HG03175 (cell line): ENCODE measurements around the gene SIMC1.
A peak's percentile ranks its signal among the peaks of the same experiment; 100 is the strongest.

Source experiments
- ATAC-seq: cut with Tn5 transposase; IDR thresholded peaks from one replicate; pipeline ENCODE4 v1.9.1; 2021; ENCODE audit warnings: mild to moderate bottlenecking, moderate library complexity; ENCODE audit not compliant: unreplicated experiment

SIMC1 gene

DNA sequence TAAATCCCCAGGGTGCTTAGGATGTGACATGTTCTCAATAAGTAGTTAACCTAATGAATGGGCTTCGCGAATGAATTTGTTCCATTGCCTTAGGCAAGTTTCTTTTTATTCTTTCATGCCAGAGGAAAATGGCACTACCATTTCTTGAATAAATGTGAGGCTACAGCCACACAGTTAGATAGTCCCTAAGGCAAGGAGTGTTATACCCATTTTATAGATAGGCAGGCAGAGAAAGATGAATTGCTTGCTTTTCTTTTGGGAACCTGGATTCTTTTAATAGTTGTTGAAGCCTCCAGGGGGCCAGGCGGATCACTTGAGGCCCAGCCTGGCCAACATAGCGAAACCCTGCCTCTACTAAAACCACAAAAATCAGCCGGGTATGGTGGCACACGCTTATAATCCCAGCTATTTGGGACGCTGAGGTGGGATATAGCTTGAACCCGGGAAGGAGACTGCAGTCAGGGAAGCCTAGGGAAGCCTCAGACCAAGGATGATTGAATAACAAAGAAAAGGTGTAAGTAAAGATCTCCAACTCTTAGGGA is 149.2 kb downstream of the SIMC1 start:
- no peak for ATAC-seq

DNA sequence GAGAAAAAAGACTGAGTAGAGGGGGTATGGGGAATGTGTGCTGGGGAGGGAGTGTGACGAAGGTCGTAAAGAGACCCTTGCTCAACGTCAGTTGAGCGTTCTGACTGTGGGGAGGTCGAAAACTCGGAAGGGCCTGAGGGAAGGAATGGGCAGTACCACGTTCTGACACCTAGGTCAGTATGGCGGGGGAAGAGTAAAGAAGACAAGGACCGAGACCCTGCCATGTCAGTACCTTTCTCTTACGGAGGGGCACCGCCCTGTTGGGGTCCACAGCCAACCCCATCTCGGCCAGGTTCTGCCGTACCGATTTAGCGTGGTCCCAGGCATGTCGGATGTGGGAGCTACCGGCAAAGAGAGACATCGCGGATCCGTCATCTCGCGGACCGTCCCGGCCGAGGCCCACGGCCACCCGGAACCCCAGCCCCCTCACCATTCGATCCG is 149.8 kb downstream of the SIMC1 start:
- no peak for ATAC-seq

DNA sequence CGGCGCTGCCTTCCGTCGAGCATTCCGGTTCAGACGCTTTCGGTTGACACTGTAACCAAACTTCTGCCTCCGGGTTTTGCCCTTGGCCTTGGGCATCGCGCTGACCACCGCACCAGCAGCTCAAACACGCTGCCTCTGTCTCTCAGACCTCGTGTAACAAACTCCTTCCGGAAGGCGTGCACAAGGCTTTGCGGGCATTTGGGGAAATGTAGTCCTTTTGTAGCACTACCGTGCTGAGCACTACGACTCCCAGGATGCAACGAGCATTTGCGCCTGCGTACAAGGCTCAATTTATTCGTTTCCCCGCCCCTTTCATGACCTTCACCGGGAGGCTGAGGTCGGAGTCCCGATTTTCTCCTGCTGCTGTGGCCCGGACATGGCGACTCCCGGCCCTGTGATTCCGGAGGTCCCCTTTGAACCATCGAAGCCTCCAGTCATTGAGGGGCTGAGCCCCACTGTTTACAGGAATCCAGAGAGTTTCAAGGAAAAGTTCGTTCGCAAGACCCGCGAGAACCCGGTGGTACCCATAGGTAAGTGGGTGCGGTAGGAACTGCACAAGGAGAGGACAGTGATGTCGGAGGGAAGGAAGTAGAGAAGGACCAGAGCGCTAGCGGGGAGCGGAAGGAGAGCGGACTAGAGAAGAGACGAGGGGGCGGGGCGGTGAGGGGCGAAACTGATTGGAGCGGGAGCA is 150.4 kb downstream of the SIMC1 start, which contains the start of the genes HIGD2A and NOP16:
Gene HIGD2A, plus strand, starts transcription at position 308 of the 691 bp plus-strand sequence. Its CDS starts 69 bp downstream, at position 377.
Gene NOP16, minus strand, starts transcription at position 155 of the 691 bp plus-strand sequence. Its CDS starts 59 bp downstream, at position 96.
- ATAC-seq = peak; percentile 88

DNA sequence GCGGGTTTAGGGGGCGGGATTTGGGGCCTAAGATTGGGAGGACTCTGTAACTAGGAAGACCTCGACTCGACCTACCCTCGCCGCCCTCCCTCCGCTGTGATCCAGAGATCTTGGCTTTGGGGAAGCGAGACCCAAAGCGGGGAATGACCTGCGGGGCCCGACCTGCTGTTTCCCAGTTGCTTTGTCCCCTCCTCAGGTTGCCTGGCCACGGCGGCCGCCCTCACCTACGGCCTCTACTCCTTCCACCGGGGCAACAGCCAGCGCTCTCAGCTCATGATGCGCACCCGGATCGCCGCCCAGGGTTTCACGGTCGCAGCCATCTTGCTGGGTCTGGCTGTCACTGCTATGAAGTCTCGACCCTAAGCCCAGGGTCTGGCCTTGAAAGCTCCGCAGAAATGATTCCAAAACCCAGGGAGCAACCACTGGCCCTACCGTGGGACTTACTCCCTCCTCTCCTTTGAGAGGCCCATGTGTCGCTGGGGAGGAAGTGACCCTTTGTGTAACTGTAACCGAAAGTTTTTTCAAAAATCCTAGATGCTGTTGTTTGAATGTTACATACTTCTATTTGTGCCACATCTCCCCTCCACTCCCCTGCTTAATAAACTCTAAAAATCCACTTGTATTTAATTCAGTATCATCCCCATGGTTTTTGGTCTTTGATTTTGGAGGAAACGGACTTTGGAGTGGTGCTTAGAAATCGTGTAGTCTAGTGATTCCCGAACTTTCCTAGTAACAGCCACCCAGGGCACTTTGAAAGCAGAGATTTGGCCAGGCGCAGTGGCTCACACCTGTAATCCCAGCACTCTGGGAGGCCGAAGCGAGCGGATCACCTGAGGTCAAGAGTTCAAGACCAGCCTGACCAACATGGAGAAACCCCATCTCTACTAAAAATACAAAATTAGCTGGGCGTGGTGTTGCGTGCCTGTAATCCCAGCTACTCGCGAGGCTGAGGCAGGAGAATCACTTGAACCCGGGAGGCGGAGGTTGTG is 151.2 kb downstream of the SIMC1 start:
- ATAC-seq = peak; percentile 34

DNA sequence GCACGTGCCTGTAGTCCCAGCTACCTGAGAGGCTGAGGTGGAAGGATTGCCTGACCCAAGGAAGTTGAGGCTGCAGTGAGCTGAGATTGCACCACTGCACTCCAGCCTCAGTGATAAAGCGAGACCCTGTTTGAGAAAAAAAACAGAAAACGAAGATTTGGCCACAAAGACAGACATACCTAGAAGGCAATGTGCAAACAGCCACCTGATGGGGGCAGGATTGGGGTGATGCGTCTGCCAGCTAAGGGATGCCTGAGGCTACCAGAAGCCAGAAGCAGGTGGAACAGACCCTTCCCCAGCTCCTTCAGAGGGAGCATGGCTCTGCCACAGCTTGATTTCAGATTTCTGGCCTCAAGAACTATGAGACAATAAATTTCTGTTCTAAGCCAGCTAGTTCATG is 153.3 kb downstream of the SIMC1 start:
- ATAC-seq = no peak

DNA sequence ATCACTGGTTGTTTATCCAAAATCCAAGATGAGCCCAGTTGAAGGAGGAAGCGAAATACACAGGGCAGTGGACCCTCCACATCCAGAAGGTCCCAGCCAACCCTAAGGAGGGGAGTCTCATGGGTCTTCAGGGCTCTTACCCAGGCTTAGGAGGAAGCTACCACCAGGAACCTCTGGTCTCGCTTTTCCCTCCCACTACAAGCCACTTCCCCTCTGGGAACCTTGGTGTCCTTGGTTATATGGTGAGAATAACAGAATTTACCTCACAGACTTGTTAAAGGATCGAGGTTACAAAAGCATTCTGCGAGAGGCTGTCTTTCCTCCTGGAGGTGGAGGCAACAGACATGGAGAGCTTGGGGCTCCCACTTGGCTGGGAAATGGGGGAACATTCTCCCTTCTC is 153.8 kb downstream of the SIMC1 start:
- ATAC-seq = no peak

DNA sequence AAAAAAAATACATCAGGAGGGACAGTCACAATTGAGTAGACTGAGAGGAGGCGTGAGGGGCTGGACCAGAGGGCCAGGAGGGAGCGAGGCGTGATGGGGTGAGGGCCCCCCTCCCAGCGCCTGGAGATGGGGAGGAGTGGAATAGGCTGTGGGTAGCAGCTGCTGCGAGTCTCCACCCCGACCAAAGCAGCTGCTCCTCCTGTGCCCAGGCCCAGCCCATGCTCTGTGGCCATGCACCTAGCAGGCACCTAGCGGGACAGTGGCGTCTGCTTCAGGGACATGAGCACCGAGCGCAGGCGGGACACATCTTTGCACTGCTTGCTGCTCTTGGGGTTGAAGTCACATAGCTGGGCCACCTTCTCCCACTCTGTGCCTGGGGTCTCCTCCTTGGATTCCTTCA is 154.3 kb downstream of the SIMC1 start:
- no peak for ATAC-seq

DNA sequence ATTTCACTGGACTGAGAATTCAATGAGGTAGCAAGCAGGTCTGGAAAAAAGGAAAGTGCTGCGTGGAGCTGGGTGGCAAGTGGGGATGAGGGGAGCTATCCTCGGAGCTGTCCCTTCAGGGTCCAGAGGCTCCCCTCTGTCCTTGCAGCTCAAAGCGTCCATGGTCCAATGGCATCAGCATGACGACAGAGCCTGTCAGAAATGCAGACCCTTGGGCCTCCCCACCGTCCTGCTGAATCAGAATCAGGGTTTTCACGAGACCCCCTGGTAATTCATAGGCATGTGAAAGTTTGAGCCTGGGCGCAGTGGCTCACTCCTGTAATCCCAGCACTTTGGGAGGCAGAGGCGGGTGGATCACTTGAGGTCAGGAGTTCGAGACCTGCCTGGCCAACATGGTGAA is 155.9 kb downstream of the SIMC1 start:
- ATAC-seq = no peak

DNA sequence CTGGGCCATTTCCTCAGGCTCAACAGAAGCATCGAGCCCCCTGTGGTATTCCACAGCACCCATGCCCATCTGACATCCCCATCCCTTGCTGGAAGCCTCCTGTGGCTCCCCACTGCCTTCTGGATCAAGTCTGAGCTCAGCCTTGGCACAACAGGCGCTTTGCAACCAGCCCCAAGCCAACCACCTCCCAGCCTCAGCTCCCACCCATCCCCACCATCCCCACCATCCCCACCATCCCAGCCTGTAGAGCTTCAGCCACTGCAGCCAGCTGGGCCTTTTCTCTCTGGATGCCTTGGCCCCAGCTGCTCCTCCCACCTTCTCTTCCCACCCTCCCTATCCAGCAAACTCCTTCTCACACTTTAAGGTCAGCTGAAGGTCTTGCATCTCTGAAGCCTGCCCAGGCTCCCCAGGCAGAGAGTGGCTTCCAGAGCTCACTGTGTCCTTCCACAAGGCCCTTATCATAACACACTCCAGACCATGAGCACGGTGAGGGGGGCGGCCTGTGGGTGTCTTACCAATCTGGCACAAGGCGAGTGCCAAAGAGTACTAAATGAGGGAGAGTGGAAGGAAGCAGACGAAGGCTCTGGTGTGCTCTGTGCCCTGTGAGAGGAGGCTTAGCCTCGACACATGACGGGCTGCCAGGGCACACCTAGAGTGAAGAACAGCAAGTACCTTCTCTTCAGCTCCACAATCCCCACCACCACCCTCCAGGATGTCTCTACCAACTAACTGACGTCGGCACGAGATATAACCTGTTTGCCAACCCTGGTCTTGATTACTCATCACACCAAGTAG is 156.9 kb downstream of the SIMC1 start:
- no peak for ATAC-seq
